ENCODE data around the gene BUB1B. TPM values are rescaled to one million over a fixed set of nuclear protein-coding genes. Genes with fewer than 3 reads are reported as not detected.

BUB1B gene
- total RNA-seq, 1 experiment from 2014 or later, result 67.8 TPM

- ATAC-seq, result no peak
Measured at GRCh38 chr15:40192942-40193341, 32.1 kb downstream of the BUB1B start.

GRCh38 chr15:40197434-40197833, 36.6 kb downstream of the BUB1B start:
- intact Hi-C loops (cut with micrococcal nuclease; ENCODE audit: unreplicated experiment), result no loop called here
- BruUV-seq (replicated peaks), result no TSS peak
- no peak for ATAC-seq

More at GRCh38 chr15:40192942-40193341, 32.1 kb downstream of the BUB1B start:
- Histone ChIP-seq H3K36me3 (ENCODE audit: control insufficient read depth, insufficient read depth, low read length) (peaks cover 10% of the 10 kb centered on the region; the same call in 1 of the 2 replicates), H3K4me3 (ENCODE audit: low read depth in 2 of 2, low read length in 2 of 2) (no peak overlapping the region), H3K27ac (ENCODE audit: low read length) (no peak overlapping the region), H3K9me3 (ENCODE audit: control insufficient read depth, insufficient read depth, low read depth, low read length) (no peaks in the 10 kb centered on the region), H3K4me1 (ENCODE audit: control insufficient read depth, insufficient read depth, low read length) (no peaks in the 10 kb centered on the region), H3K27me3 (ENCODE audit: control insufficient read depth, insufficient read depth, low read length) (no peaks in the 10 kb centered on the region)
- POLR2A ChIA-PET, result interaction anchor here (0.7 kb wide), 1 partner anchor 9 kb away, joined by 14 read pairs; no protein-coding TSS in a partner anchor
- in situ Hi-C loops (cut with HindIII; ENCODE audit: low pct_unique_long_range_greater_than_20kb, low sequenced_read_pairs), result no loop called here
- BruUV-seq (replicated peaks), result no TSS peak
- no peak for DNase-seq (ENCODE audit: low read depth, low spot score)
- CTCF ChIA-PET, result interaction anchor here (0.6 to 0.7 kb wide), 2 partner anchors 24 to 143 kb away, joined by 7 to 8 read pairs; no protein-coding TSS in a partner anchor
- intact Hi-C loops (cut with micrococcal nuclease; ENCODE audit: unreplicated experiment), result no loop called here
- no peak for TF ChIP-seq REST (IDR thresholded peaks at IDR 0.05; ENCODE audit: insufficient read depth in 1 of 2, low read depth in 2 of 2, low read length in 1 of 2)
- TF ChIP-seq CTCF (IDR thresholded peaks at IDR 0.05), result no peak
- TF ChIP-seq SIN3A (IDR thresholded peaks at IDR 0.05; ENCODE audit: borderline replicate concordance, insufficient read depth, low read depth, low read length), result no peak
- no peak for TF ChIP-seq TCF7L2 (IDR thresholded peaks at IDR 0.05; ENCODE audit: low read depth, low read length)
- TF ChIP-seq POLR2AphosphoS5 (IDR thresholded peaks at IDR 0.05; ENCODE audit: low read depth, low read length), result no peak

More at GRCh38 chr15:40197434-40197833, 36.6 kb downstream of the BUB1B start:
- H3K27ac ChIP-seq (ENCODE audit: low read length), result no peak overlapping the region
- no peaks in the 10 kb centered on the region for H3K4me1 ChIP-seq (ENCODE audit: control insufficient read depth, insufficient read depth, low read length)
- no peaks in the 10 kb centered on the region for H3K9me3 ChIP-seq (ENCODE audit: control insufficient read depth, insufficient read depth, low read depth, low read length)
- H3K27me3 ChIP-seq (ENCODE audit: control insufficient read depth, insufficient read depth, low read length), result no peaks in the 10 kb centered on the region
- ChIA-PET CTCF (no interaction called here), POLR2A (no interaction called here)
- TF ChIP-seq CTCF (IDR thresholded peaks at IDR 0.05), result no peak
- no peak for TF ChIP-seq REST (IDR thresholded peaks at IDR 0.05; ENCODE audit: insufficient read depth in 1 of 2, low read depth in 2 of 2, low read length in 1 of 2)
- TF ChIP-seq TCF7L2 (IDR thresholded peaks at IDR 0.05; ENCODE audit: low read depth, low read length), result no peak
- TF ChIP-seq SIN3A (IDR thresholded peaks at IDR 0.05; ENCODE audit: borderline replicate concordance, insufficient read depth, low read depth, low read length), result no peak
- TF ChIP-seq POLR2AphosphoS5 (IDR thresholded peaks at IDR 0.05; ENCODE audit: low read depth, low read length), result no peak
- H3K36me3 ChIP-seq (ENCODE audit: control insufficient read depth, insufficient read depth, low read length), result peaks cover 38% of the 10 kb centered on the region
- H3K4me3 ChIP-seq (ENCODE audit: low read depth in 2 of 2, low read length in 2 of 2), result no peak overlapping the region
- no peak for DNase-seq (ENCODE audit: low read depth, low spot score)
- in situ Hi-C loops (cut with HindIII; ENCODE audit: low pct_unique_long_range_greater_than_20kb, low sequenced_read_pairs), result no loop called here

All from Panc1 (cell line).